CD4-positive, alpha-beta T cell treated with Interleukin-17A for 4 hours (primary cell): ENCODE data around the gene ELAC2.

ENCODE experiments used
- DNase-seq: peaks from one replicate; pipeline ENCODE4 v3.0.0-alpha.2; 2020; ENCODE audit warnings: mixed read lengths

The ELAC2 gene, protein sequence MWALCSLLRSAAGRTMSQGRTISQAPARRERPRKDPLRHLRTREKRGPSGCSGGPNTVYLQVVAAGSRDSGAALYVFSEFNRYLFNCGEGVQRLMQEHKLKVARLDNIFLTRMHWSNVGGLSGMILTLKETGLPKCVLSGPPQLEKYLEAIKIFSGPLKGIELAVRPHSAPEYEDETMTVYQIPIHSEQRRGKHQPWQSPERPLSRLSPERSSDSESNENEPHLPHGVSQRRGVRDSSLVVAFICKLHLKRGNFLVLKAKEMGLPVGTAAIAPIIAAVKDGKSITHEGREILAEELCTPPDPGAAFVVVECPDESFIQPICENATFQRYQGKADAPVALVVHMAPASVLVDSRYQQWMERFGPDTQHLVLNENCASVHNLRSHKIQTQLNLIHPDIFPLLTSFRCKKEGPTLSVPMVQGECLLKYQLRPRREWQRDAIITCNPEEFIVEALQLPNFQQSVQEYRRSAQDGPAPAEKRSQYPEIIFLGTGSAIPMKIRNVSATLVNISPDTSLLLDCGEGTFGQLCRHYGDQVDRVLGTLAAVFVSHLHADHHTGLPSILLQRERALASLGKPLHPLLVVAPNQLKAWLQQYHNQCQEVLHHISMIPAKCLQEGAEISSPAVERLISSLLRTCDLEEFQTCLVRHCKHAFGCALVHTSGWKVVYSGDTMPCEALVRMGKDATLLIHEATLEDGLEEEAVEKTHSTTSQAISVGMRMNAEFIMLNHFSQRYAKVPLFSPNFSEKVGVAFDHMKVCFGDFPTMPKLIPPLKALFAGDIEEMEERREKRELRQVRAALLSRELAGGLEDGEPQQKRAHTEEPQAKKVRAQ

DNA sequence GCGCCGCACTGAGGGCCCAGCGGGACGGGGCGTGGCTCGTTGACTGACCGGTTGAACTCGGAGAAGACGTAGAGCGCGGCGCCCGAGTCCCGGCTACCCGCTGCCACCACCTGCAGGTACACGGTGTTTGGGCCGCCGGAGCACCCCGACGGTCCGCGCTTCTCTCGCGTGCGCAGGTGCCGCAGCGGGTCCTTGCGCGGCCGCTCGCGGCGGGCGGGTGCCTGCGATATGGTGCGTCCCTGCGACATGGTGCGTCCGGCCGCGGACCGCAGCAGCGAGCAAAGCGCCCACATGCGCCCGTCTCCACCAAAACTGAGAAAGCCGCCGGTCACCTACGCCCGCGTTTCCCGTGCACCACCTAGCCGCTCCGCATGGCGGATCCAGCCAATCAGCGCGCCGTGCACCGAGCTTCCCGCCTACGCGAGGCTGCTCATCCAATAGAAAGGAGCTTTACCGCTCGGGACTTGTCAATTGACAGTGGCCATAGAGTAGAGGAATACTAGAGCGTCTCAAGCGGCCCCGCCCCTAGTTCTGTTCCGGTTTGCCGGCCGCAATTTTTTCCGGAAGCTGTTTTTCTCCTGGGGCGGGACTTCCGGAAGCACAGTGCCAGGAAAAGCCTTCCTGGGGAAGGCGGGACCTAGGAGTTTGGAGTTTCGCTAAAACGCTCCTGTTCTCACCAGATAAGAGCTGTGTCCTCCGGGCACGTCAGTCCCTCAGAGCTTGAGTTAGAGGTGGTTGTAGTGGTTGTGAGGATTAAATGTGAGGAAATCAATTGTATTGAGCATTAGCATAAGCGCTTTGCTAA, at the start of gene ELAC2:
ELAC2 (minus strand) TSS at position 373 of the 805 bp plus-strand sequence; CDS start at position 293, 80 bp downstream.
- DNase-seq, result peak; percentile 94

DNA sequence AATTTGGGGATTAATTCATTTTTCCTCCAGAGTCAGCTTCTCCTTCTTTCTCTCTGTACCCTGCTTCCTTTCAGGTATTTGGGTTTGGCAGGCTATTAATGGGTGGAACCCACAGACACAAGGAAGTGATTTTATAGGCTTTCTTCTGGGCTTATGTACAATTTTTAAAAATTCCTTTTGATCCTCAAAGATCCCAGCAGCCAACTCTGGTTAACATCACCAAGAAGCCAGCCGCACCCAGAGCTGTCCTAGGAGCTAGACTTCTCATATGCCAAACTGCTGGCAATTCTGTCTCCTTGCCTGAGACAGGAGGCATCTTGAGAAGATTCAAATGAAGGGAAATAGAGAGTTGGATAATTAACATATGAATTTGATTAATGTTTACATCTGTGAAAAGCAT, 47.2 kb upstream of the ELAC2 start:
- DNase-seq, result no peak

DNA sequence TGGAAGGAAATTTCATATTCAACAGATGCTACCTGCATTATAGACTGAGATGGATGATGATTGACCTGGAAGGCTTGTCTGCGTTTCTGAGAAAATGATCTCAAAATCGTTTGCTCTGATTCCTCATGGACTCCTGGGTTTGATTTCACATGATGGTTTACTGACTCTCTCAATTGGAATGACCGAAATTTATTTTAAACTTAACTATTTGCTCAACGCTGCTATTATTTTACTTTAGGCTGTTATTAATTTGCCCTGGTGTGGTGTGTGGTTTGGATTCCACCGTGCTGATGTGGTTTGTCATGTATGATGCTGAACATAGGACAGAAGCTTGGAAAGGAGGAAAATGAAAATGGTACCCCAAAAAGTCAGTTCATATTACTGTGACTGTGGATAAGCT, 37.3 kb upstream of the ELAC2 start:
- DNase-seq, result no peak

DNA sequence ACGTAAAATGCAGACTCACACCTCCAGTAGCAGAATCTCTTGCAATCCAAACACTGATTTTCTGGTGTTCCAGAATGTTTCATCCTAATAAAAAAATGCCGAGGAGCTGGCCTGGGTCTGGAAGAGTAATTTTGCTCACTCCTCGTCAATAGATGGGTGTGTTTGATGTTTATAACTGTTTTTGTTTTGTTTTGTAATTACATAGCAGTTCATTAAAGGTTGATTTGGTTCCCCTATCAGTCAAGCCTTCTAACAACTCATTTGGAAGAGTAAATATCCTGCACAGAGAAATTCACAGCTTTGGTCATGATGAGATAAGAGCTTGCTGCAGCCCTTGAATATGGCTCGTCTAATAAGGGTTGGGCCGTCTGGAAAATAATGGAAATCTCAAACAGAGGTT, 36.8 kb upstream of the ELAC2 start:
- DNase-seq, result no peak

DNA sequence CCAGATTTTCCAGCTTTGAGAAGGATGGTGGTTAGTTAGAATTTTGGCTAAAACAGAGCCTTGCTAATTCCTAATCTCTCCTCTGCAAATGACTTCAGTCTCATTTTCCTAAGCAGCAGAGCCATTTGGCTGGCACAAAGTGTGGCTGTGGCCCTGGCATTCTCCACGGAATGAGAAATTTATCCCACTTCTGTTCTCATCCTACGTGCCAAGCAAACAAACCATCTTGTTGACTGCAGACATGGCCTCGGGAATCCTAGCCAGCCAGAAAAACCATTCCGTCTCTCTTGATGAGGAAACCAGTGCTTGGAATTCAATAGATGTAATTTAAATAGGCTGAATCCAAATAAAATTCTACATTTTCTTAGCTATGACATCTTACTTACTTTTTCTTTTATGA, 34.1 kb upstream of the ELAC2 start:
- no peak for DNase-seq

DNA sequence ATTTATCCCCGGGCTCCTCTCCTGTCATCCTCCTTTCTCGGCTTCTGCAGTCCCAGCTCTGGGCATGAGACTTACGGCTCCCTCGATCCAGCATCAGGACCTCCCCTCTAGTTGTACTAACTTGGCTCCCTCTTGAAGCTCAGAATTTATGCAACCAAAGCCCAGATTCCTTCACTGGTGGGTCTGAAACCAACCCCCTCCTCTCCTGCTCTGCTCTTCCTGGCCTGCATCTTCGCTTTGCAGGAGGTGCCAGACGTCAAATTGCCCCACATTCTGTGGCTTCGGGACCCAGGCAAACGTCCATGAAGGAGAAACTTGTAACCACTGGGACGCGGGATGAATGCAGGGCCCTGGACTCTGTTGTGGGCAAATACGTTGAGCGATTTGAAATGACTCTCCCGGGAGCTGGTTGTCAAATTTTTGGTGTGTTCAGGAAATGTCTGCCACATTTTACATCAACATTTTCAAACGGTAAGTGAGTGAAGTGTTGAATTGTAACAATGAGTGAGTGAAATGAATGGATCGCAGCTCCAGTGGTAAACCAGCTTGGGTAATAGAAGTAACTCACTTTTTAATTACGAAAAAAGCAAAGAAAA, 29.3 kb upstream of the ELAC2 start:
- no peak for DNase-seq

DNA sequence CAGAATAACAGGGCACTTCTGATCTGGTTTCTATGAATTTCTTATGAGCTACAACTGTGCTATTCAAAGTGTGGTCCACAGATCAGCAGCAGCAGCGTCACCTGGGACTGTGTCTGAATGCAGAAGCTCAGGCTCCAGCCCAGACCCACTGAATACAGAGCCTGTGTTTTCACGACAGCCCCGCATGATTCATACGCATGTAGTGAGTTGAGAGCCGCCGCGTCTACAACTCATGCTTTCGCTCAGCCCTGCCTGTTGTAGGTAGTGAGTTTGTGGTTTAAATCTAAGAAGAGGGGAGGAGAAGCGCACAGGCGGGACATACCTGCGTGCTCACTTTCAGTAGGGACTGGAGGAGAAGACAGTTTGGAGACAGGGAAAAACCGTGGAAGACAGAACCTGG, 28.5 kb upstream of the ELAC2 start:
- DNase-seq, result no peak

DNA sequence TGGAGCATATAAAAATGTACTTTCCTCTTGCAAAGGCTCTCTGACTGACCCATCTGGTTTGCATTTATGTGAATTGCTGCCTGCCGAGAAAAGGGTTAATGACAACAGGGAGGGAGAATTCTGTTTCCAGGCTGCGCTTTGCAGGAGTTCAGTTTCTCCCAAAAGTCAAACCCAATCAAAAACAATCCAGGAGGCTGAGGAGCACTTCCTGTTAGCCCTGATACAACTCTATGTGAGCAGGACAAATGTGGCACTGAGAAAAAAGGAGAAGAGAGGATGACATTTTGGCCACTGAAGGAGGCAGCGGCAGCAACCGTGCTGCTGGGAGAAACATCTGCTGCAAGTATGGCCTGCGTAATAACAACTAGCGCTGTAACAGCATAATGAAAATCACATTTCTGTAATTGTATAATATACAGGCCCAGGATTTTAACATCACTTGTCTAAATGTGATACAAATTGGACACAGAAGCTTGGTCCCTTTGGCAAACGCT, 26.8 kb upstream of the ELAC2 start:
- no peak for DNase-seq

DNA sequence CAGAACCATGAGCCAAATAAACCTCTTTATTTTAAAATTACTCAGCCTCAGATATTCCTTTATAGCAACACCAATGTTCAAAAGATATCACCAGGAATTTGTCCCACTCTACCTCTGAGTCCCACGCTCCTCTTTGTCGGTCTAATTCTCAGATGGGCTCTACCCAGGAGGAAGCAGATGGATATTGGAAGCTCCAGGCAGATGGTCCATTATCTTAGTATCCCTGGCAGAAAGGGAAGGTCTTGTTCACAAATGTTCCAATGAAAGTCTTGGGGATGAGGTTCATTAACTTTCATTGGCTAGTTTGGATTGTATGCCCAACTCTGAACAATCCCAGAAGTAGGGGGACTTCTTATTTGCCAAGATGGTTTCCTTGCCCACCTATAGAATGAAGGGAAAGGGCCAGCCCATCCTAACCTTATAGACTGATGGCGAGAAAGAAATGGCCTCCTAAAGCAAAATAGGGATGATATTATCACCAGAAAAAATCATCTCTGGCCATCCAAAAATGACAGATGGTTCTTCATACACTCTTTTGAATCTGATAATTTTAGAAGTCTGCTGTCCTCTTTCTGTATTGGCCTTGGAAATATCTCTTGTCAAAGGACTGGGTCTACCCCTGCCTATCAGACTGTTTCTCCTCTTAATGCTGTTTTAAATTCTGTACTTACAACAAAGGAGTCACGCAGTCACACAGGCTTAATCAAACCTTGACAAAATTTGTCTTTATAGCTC, 21.3 kb upstream of the ELAC2 start:
- DNase-seq, result no peak

DNA sequence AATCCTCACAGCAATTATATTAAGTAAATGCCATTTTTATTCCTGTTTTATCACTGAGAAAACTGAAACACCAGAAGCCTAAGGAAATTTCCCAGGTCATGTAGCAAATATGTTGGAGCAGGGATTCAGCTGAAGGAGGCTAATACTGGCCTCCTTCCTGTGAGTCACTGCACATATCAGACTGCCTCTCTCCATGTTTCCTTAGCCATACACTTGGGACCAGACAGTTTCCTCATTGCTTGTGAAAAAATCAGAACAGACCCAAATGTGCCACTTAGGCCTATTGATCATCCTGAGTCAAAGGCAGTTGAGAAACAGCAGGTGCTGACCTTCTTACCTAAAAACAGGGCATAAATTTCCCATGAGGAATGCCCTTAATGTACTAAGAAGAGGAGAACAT, 18.9 kb upstream of the ELAC2 start:
- no peak for DNase-seq

DNA sequence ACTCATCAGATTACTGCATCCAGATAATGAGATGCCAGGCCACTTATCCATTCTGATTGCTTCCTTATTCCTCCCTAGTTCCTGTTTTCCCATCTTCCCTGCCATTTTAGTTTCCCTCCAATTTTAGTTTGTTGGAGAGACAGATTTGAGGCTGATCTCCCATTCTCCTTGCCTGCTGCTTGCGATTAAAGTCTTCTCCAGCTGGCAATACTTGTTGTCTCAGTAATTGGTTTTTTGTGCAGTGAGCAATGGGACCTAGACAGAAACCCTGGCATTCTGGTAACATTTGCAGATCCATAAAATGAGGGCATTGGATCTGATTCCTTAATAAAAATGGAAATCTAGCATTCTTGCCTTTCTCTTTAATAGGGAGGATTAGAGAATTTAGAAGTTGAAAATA, 17.6 kb upstream of the ELAC2 start:
- no peak for DNase-seq

DNA sequence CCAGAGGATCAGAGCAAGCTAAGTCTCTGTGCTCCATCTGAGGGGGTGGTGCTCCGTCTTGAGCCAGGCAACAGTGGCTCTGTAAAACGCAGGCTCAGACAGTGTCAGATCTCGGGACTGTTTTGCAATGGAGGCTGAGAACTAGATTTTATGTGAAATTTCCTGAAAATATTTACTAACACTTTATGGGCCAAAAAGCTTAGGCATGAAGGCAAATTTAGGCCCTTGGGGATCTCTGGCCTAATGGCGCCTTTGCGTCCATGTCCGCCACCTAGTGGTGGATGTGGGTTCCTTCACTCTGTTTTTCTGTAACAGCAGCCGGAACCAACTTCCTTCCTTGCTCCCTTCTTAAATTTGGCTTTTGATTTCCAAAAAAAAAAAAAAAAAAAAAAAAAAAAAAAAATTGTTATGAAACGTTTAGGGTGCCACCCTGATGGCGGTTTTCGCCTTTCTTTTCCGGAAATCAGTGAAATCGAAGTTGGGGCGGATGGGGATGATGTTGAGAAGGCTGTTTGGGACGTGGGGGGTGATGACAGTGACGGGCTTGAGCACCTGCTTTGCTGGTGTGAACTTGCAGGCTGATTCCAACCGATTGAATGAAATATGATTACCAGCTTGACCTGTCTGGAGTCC, 14.0 kb upstream of the ELAC2 start:
- DNase-seq, result peak; percentile 61

DNA sequence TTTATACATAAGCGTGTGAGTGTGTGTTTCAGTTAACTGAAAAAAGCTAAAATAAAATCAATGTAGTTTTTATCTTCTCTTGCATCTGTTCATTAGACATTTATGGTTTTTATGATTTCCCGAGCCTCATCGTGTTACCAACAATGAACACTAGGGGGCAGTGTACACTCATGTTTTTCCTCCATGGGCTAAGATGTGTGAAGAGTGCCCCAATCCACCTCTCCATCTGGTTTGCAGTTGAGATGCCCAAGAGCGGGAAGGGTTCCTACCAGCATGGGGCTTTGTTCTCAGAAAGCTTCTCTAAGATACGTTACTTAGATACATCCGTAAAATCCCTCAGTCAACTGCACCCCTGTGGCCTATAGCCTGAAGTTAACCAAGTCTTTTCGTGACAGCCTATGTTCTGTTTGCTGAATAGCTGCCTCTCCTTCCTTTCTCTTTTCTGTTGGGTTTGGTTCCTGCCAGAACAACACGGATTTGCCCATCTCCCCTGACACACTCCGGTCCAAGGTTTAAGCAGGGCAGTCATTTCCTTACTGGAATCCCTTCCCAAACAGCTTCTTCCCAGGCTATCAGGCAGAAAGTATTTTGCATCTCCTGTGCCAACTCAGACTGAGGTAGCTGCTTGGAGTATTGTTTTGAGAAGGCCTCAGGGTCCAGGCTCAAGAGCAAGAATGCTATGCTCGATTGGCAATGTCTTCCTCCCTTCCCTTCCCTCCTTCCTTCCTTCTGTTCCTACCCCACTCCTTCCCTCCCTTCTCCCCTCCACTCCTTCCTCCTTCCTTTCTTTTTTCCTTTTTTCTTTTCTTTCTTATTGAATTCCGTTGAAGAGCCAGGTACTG, 12.9 kb upstream of the ELAC2 start:
- peak; percentile 63 for DNase-seq

DNA sequence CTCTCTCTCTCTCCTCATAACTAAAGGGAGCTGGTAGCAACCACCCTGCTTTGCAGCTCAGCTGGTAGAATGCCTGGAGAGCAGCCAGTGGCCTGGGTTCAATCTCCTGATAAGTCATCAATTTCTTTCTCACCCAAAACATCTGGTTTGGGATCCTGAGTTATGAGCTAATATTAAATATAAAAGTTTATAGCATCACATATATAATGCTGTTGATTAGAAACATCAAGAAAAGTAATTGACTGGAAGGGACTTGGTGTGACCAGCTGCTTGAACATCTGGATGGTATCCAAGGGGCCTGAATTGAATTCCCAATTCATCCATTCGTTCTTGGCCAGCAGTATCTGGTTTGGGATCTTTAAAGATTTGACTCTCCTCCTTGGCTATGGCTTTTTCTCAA, 12.2 kb upstream of the ELAC2 start:
- no peak for DNase-seq

DNA sequence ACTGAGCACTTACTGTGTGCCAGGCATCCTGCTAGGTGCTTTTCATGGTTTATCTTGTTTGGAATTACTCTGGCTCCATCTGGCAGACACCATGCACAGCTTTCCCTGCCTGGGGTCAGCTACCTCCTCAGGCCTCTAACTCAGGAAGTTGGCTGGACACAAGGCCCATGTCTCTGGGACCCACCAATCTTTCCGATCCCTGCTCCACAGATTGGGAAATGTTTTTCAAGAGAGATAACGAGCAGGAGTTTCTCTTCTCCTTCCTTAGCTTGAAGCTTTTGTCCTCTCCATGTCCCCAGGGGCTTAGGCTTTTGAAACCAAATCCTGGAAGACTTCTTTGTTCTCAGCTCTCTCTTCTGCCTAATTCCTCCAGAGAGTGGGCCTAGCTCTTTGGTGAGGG, 11.5 kb upstream of the ELAC2 start:
- DNase-seq, result no peak

DNA sequence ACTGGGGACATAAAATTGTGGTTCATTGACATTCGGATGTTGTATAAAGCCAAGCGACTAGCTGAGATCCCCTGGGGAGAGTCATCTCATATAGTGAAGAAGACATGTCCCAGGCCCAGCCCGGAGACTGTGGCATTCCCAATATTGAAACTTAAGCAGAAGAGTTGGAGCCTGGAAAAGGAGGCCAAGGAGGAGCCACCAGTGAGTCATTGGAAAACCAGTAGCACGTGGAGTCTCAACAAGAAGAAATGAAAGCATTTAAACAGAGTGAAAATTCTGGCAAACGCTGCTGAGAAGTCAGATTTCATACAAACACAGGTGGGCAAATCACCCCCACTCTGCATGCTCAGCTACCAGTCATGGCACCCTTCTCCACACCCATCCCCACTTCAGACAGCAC, 9.4 kb upstream of the ELAC2 start:
- no peak for DNase-seq

DNA sequence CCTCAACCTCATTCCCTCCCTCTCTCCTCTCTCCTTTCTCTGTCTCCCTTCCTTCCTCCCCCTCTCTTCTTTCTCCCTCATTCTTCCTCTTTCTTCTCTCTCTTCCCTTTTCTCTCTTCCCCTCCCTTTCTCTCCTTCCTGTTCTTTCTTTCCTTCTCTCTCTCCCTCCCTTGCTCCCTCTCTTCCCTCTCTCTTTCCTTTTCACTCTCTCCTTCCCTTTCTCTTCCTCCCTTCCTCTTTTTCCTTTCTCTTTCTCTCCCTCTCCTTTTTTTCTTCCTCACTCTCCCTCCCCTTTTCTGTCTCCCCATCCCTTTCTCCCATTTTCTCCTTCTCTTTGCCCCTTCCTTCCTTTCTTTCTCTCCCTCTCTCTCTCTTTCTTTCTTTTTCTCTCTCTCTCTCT, 7.9 kb upstream of the ELAC2 start:
- DNase-seq, result no peak

DNA sequence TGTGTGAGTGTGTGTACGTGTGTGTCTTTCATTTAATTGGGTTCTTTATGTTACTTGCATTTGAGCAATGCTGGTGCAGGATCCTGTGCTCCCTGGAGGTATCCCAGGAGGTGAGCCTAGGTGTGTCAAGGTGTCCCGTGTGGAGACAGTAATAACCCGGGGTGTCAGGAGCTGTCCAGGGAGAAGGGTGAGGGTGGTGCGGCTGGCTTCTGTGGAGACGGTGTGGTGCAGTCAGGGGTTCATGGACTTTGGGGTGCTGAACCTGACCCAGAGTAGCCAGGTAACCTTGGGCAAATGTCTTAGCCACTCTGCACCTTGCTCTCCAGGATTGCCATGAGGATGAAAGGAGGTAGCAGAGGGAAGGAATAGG, 7.4 kb upstream of the ELAC2 start:
- DNase-seq, result no peak

DNA sequence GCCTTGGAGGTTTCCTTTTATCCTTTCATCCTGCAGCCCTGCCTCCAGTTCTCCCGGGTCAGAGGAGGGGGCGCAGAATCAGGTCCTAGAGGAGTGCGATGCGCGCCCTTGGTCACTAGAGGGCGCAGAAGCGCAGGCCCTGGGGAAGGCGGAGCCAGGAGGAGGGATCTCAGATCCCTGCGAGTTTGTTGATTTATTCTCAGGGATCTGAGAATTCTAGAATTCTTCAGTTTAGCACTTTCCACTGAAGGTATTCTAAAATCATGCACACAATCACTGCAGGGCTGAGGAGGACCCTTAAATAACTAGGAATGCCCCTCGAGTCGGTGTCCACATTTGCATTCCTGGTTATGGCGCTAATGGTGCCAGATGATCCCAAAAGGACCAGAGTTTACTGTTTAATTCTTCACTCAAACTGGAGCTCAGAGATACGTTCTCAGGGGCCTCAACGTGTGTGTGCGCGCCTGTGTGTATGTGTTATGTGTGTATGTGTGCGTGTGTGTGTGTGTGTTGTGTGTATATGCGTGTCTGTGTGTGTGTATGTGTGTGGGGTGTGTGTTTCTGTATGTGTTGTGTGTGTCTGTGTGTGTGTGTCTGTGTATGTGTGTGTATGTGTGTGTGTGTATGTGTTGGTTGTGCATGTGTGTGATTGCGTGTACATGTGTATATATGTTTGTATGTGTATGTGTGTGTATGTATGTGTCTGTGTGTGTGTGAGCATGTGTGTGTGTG, 6.9 kb upstream of the ELAC2 start:
- peak; percentile 73 for DNase-seq

DNA sequence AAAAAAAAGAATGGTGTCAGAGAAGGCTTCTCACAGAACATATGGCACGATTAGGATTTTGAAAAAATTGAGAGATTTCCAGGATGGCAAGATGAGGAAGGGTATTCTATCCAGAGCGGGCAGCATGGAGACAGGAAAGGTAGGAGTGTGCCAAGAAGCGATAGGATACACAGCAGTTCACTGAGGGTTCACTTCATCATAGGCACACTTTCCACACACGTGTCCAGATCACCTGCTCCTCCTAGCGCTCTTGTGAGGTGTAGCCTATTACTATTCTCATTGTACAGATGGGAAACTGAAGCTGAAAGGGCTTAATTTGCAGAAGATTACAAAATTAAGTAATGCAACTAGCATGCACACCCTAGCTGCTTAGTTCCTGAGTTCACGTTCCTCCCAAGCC, 6.2 kb upstream of the ELAC2 start:
- DNase-seq, result no peak
